ENCODE results near the gene TKTL1. TPM values are rescaled to one million over a fixed set of nuclear protein-coding genes. Genes with fewer than 3 reads are reported as not detected.

TKTL1 gene, protein sequence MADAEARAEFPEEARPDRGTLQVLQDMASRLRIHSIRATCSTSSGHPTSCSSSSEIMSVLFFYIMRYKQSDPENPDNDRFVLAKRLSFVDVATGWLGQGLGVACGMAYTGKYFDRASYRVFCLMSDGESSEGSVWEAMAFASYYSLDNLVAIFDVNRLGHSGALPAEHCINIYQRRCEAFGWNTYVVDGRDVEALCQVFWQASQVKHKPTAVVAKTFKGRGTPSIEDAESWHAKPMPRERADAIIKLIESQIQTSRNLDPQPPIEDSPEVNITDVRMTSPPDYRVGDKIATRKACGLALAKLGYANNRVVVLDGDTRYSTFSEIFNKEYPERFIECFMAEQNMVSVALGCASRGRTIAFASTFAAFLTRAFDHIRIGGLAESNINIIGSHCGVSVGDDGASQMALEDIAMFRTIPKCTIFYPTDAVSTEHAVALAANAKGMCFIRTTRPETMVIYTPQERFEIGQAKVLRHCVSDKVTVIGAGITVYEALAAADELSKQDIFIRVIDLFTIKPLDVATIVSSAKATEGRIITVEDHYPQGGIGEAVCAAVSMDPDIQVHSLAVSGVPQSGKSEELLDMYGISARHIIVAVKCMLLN
- total RNA-seq, result not detected in 2 replicates

DNA sequence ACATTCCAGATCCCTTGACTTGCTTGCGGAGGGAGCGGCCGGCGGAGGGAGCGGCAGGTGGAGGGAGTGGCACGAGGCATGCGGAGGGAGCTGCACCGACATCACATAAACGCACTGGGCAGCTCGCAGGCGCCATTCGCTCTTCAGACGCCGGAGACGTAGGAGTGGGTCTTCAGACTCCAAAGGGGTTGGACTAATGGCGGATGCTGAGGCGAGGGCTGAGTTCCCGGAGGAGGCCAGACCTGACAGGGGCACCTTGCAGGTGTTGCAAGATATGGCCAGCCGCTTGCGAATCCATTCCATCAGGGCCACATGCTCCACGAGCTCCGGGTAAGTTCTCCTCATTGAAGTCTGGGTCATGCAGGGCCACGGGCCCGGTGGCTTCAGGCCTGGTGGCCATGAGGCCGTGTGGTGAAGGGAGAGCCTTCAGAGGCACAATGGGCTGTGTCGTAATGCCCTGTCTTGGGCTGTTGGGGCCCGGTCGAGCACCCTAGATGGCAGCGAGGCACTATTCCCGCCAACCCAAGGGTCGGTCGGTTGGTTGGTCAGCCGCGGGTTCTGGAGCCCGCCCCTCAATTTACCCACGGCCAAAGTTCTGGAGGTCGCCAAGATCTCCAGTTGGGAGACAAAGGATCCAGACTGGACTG, at the start of gene TKTL1:
Gene TKTL1, plus strand, starts transcription at position 132 of the 647 bp plus-strand sequence. Its CDS starts 65 bp downstream, at position 197.

DNA sequence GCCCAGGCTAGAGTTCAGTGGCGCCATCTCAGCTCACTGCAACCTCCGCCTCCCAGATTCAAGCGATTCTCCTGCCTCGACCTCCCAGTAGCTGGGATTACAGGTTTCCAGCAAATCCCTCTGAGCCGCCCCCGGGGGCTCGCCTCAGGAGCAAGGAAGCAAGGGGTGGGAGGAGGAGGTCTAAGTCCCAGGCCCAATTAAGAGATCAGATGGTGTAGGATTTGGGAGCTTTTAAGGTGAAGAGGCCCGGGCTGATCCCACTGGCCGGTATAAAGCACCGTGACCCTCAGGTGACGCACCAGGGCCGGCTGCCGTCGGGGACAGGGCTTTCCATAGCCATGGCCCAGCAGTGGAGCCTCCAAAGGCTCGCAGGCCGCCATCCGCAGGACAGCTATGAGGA, 38.3 kb upstream of the TKTL1 start, which contains the start of gene OPN1MW3:
Gene OPN1MW3, plus strand, starts transcription at position 301 of the 400 bp plus-strand sequence. Its CDS starts 38 bp downstream, at position 339.

DNA sequence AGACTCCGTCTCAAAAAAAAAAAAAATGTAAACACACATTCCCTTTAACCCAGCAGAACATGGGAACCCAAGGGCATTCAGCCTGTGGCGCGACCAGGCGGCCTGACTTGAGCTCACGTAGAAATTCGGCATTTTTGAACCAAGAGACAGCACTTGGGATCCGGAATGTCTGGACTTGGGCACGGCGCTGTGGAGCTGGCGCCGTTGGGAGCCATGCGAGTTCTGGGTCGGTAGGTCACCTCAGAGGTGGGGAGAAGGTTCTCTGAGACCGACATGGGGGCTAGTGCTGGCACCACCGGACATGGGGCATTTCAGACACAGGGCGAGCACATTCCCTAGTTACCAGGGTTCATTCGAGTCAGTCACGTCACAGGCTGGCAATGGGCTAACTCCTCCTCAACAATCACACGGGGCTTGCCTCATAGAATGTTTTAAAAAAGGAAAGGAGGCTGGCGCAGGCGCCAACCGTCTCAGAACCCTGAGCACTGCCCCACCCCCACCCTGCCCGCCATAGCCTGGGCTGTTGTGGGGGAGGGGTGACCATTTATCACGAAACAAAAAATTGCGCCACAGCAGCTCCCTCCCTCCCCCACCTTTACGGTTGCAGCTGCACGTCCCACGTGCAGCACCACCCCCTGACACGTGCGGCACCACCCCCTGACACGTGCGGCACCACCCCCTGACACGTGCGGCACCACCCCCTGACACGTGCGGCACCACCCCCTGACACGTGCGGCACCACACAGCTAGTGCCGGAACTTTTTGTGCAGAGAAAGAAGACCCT, 612 bp upstream of the TKTL1 start, which contains the start of gene TEX28:
Gene TEX28, minus strand, starts transcription at position 334 of the 784 bp plus-strand sequence. CDS start 3,007 bp downstream, outside the sequence.

DNA sequence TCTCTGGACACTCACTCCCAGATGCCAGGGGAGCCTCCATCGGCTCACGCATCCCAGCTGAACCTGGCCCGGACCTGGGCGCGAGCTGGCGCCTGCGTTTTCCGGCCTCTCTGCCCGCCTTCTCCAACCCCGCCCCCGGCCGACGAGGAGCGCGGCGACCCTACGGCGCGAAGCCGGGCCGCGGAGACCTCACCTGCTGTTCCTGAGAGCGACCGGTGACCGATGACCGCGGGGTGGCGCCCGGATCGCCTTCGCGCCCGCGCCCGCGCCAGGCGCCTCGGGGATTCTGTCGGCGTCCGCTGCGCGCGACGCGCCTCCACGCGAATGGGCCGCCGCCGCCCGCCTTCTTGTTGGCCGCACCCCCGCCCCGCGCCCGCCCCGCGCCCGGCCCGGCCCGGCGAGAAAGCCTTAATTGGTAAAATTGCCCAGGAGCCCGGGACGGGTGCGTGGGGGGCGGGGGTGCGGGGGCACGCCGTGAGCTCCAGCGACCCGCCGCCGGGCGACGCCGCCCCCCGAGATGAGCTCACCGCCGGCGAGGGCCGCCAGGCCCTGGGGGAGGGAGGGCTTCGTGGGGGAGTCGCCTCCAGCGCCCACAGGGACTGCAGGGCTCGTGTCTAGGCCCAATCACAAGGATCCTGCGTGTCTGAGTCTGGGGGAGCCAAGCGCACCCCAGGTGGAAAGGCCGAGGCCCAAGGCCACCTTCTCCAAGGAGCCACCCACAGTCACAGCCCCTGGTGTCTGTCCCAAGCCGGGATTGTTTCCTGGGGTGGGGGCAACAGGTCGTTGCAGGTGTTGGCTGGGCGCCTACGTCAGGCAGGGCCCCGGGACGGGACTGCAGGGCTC, 78.9 kb downstream of the TKTL1 start, which contains the start of gene FLNA:
Gene FLNA, minus strand, starts transcription at position 322 of the 843 bp plus-strand sequence. CDS start 3,389 bp downstream, outside the sequence.

DNA sequence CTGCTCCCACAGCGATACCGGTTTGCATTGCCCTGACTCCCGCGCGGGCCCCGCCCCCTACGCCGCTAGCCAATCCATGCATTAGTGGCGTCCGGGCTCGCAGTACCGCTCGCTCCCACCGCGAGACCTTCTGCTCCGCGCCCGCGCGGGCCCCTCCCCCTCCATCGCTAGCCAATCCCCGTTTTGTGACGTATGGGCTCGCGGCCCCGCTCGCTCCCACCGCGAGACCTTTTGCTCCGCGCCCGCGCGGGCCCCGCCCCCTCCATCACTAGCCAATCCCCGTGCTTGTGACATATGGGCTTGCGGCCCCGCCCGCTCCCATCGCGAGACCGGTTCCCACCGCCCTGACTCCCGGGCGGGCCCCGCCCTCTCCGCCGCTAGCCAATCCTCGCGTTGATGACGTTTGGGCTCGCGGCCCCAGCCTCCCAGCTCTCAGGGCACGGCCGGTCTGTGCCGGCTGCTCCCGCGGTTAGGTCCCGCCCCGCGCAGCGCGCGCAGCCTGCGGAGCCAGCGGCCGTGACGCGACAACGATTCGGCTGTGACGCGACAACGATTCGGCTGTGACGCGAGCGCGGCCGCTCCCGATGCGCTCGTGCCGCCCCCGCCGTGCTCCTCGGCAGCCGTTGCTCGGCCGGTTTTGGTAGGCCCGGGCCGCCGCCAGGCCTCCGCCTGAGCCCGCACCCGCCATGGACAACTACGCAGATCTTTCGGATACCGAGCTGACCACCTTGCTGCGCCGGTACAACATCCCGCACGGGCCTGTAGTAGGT, 83.4 kb downstream of the TKTL1 start, which contains the start of gene EMD:
Gene EMD, plus strand, starts transcription at position 497 of the 770 bp plus-strand sequence. Its CDS starts 190 bp downstream, at position 687.

Other genes with a start within 250 kb of the TKTL1 start
- gene MECP2, start 198.1 kb upstream of the TKTL1 start, total RNA-seq, result 15.3 and 27.6 TPM in 2 replicates
- gene OPN1LW, start 151.6 kb upstream of the TKTL1 start, total RNA-seq, result not detected in 2 replicates
- gene OPN1MW, start 113.2 kb upstream of the TKTL1 start, total RNA-seq, result not detected in 2 replicates
- gene OPN1MW2, start 76.0 kb upstream of the TKTL1 start, total RNA-seq, result not detected in 2 replicates
- not detected in 2 replicates for gene OPN1MW3, start 38.2 kb upstream of the TKTL1 start, total RNA-seq
- under 0.01 TPM in 1 of 2 replicates, not detected in the other for gene TEX28, start 671 bp upstream of the TKTL1 start, total RNA-seq
- gene FLNA, start 78.8 kb downstream of the TKTL1 start, total RNA-seq, result 2,015 and 2,065 TPM in 2 replicates
- 14.7 and 18.0 TPM in 2 replicates for gene EMD, start 83.5 kb downstream of the TKTL1 start, total RNA-seq
- gene RPL10, start 102.6 kb downstream of the TKTL1 start, total RNA-seq, result 2,943 and 5,659 TPM in 2 replicates
- 62.6 and 66.7 TPM in 2 replicates for gene DNASE1L1, start 113.5 kb downstream of the TKTL1 start, total RNA-seq
- 10.4 and 13.8 TPM in 2 replicates for gene TAFAZZIN, start 115.7 kb downstream of the TKTL1 start, total RNA-seq
- 45.4 and 59.8 TPM in 2 replicates for gene ATP6AP1, start 132.9 kb downstream of the TKTL1 start, total RNA-seq
- 114 and 157 TPM in 2 replicates for gene GDI1, start 141.4 kb downstream of the TKTL1 start, total RNA-seq
- 71.0 and 92.2 TPM in 2 replicates for gene FAM50A, start 148.3 kb downstream of the TKTL1 start, total RNA-seq
- gene PLXNA3, start 162.5 kb downstream of the TKTL1 start, total RNA-seq, result 16.3 and 23.8 TPM in 2 replicates
- 22.4 and 39.2 TPM in 2 replicates for gene LAGE3, start 183.5 kb downstream of the TKTL1 start, total RNA-seq
- gene UBL4A, start 190.8 kb downstream of the TKTL1 start, total RNA-seq, result 42.4 and 51.3 TPM in 2 replicates
- 20.3 and 26.8 TPM in 2 replicates for gene SLC10A3, start 194.8 kb downstream of the TKTL1 start, total RNA-seq
- gene FAM3A, start 220.4 kb downstream of the TKTL1 start, total RNA-seq, result 31.6 and 35.5 TPM in 2 replicates